HEK293 (cell line): ENCODE results near the gene PHAF1.

Source experiments
- HIC1 ChIP-seq: fragments of 450-650 bp; formaldehyde crosslinking; IDR thresholded peaks from 2 replicates; pipeline ENCODE4 v1.5.1; 2016; ENCODE audit warnings: missing biosample characterization, missing genetic modification characterization
- INSM2 ChIP-seq: fragments of 450-650 bp; formaldehyde crosslinking; IDR thresholded peaks from 2 replicates; pipeline ENCODE4 v1.5.1; 2016; ENCODE audit warnings: missing biosample characterization, missing genetic modification characterization
- REPIN1 ChIP-seq: fragments of 450-650 bp; formaldehyde crosslinking; IDR thresholded peaks from 2 replicates; pipeline ENCODE4 v1.5.1; 2017; ENCODE audit warnings: missing biosample characterization, missing genetic modification characterization, low read depth
- SCRT1 ChIP-seq: fragments of 450-650 bp; formaldehyde crosslinking; IDR thresholded peaks from 2 replicates; pipeline ENCODE4 v1.5.1; 2016; ENCODE audit warnings: missing biosample characterization, missing genetic modification characterization, borderline replicate concordance
- SCRT2 ChIP-seq: fragments of 450-650 bp; formaldehyde crosslinking; IDR thresholded peaks from 2 replicates; pipeline ENCODE4 v1.5.1; 2016; ENCODE audit warnings: missing biosample characterization, missing genetic modification characterization
- TCF7L2 ChIP-seq: IDR thresholded peaks from 2 replicates; pipeline ENCODE4 v1.6.1; 2011; ENCODE audit warnings: low read depth, mild to moderate bottlenecking, inconsistent platforms, low read length, moderate library complexity, borderline replicate concordance
- TRIM28 ChIP-seq: IDR thresholded peaks from 2 replicates; pipeline ENCODE4 v1.6.1; 2011; ENCODE audit warnings: low read length, control low read depth, borderline replicate concordance
- YY1 ChIP-seq: fragments of 450-650 bp; formaldehyde crosslinking; IDR thresholded peaks from 2 replicates; pipeline ENCODE4 v1.5.1; 2018; ENCODE audit warnings: missing biosample characterization, missing genetic modification characterization
- ZBTB11 ChIP-seq: fragments of 450-650 bp; formaldehyde crosslinking; conservative IDR thresholded peaks from 2 replicates; pipeline ENCODE4 v1.5.1; 2016; ENCODE audit warnings: low read depth, missing biosample characterization, missing genetic modification characterization
- ZBTB6 ChIP-seq: fragments of 450-650 bp; formaldehyde crosslinking; IDR thresholded peaks from 2 replicates; pipeline ENCODE4 v1.5.1; 2017; ENCODE audit warnings: missing biosample characterization, missing genetic modification characterization
- ZFHX2 ChIP-seq: fragments of 450-650 bp; formaldehyde crosslinking; conservative IDR thresholded peaks from 2 replicates; pipeline ENCODE4 v1.5.1; 2016; ENCODE audit warnings: missing biosample characterization, missing genetic modification characterization
- ZIC2 ChIP-seq: fragments of 450-650 bp; formaldehyde crosslinking; IDR thresholded peaks from 2 replicates; pipeline ENCODE4 v1.5.1; 2016; ENCODE audit warnings: missing biosample characterization, missing genetic modification characterization
- ZNF174 ChIP-seq: fragments of 450-650 bp; formaldehyde crosslinking; IDR thresholded peaks from 2 replicates; pipeline ENCODE4 v1.5.0; 2017; ENCODE audit warnings: missing biosample characterization, mild to moderate bottlenecking, missing genetic modification characterization
- ZNF19 ChIP-seq: fragments of 450-650 bp; formaldehyde crosslinking; IDR thresholded peaks from 2 replicates; pipeline ENCODE4; 2016; ENCODE audit warnings: missing biosample characterization, missing genetic modification characterization, low read depth
- ZNF221 ChIP-seq: fragments of 450-650 bp; formaldehyde crosslinking; IDR thresholded peaks from 2 replicates; pipeline ENCODE4 v1.5.1; 2017; ENCODE audit warnings: missing biosample characterization, missing genetic modification characterization, borderline replicate concordance
- ZNF362 ChIP-seq: fragments of 450-650 bp; formaldehyde crosslinking; IDR thresholded peaks from 2 replicates; pipeline ENCODE4 v1.5.1; 2016; ENCODE audit warnings: missing biosample characterization, missing genetic modification characterization
- ZNF394 ChIP-seq: fragments of 450-650 bp; formaldehyde crosslinking; IDR thresholded peaks from 2 replicates; pipeline ENCODE4 v1.5.1; 2016; ENCODE audit warnings: missing biosample characterization, missing genetic modification characterization, mild to moderate bottlenecking, moderate library complexity, borderline replicate concordance
- ZNF404 ChIP-seq: fragments of 450-650 bp; formaldehyde crosslinking; IDR thresholded peaks from 2 replicates; pipeline ENCODE4 v1.5.1; 2017; ENCODE audit warnings: missing biosample characterization, missing genetic modification characterization
- ZNF530 ChIP-seq: fragments of 450-650 bp; formaldehyde crosslinking; IDR thresholded peaks from 2 replicates; pipeline ENCODE4 v1.5.1; 2016; ENCODE audit warnings: low read depth, missing biosample characterization, missing genetic modification characterization
- ZNF558 ChIP-seq: fragments of 450-650 bp; formaldehyde crosslinking; IDR thresholded peaks from 2 replicates; pipeline ENCODE4 v1.5.1; 2016; ENCODE audit warnings: missing biosample characterization, missing genetic modification characterization
- ZNF585B ChIP-seq: fragments of 450-650 bp; formaldehyde crosslinking; IDR thresholded peaks from 2 replicates; pipeline ENCODE4 v1.5.1; 2016; ENCODE audit warnings: missing biosample characterization, missing genetic modification characterization
- ZNF677 ChIP-seq: fragments of 450-650 bp; IDR thresholded peaks from 2 replicates; pipeline ENCODE4 v1.5.0; 2018; ENCODE audit warnings: missing biosample characterization, mild to moderate bottlenecking, missing genetic modification characterization, moderate library complexity
- ZNF692 ChIP-seq: fragments of 450-650 bp; formaldehyde crosslinking; IDR thresholded peaks from 2 replicates; pipeline ENCODE4 v1.5.1; 2016; ENCODE audit warnings: missing biosample characterization, missing genetic modification characterization
- ZNF704 ChIP-seq: fragments of 450-650 bp; formaldehyde crosslinking; IDR thresholded peaks from 2 replicates; pipeline ENCODE4 v1.5.1; 2016; ENCODE audit warnings: missing biosample characterization, missing genetic modification characterization
- ZNF791 ChIP-seq: fragments of 450-650 bp; formaldehyde crosslinking; IDR thresholded peaks from 2 replicates; pipeline ENCODE4 v1.5.1; 2016; ENCODE audit warnings: missing biosample characterization, missing genetic modification characterization

The PHAF1 gene

GRCh38 chr16:67109407-67110135 is at the start of gene PHAF1 (continued):
- TF ChIP-seq SCRT2 (tag by site-specific recombination): 0 out of 2 replicates have a peak, but pooled peaks have one; percentile 22
- peak; percentile 66 for TF ChIP-seq ZIC2 (tag by site-specific recombination)
- no peak for TF ChIP-seq YY1 (tag by site-specific recombination)
- TF ChIP-seq ZNF558 (tag by site-specific recombination): no peak
- peak; percentile 70; the same call in 1 of the 2 replicates for TF ChIP-seq ZNF692
- no peak for TF ChIP-seq ZNF221 (tag by site-specific recombination)
- TF ChIP-seq ZNF585B: no peak
- no peak for TF ChIP-seq ZNF174 (tag by site-specific recombination)
- TF ChIP-seq TCF7L2: no peak
- TF ChIP-seq ZNF394 (tag by site-specific recombination): no peak
- no peak for TF ChIP-seq ZNF19 (tag by site-specific recombination)
- no peak for TF ChIP-seq REPIN1 (tag by site-specific recombination)
- peak; percentile 40; the same call in 1 of the 2 replicates for TF ChIP-seq ZBTB6 (tag by site-specific recombination)
- peak; percentile 82 for TF ChIP-seq HIC1 (tag by site-specific recombination)
- TF ChIP-seq ZNF704 (tag by site-specific recombination): no peak
- TF ChIP-seq INSM2 (tag by site-specific recombination): no peak
- TF ChIP-seq ZBTB11 (tag by site-specific recombination): no peak; the same call in 1 of the 2 replicates
- TF ChIP-seq ZNF677: no peak
- TF ChIP-seq ZNF404 (tag by site-specific recombination): no peak
- no peak for TF ChIP-seq ZNF362 (tag by site-specific recombination)
- TF ChIP-seq TRIM28: no peak
- no peak for TF ChIP-seq ZNF530 (tag by site-specific recombination)
- TF ChIP-seq ZNF791 (tag by site-specific recombination): no peak
- peak; percentile 36; the same call in 1 of the 2 replicates for TF ChIP-seq ZFHX2 (tag by site-specific recombination)
- no peak for TF ChIP-seq SCRT1 (tag by site-specific recombination)
